Cerebellar nuclear complex (tissue), 1 donor: ENCODE measurements around the gene CSF1R.

Experiments used
- DNase-seq, 2 experiments: peaks; one replicate each; lab custom pipeline; 2025; lab: John Stamatoyannopoulos, UW

The CSF1R gene

DNA sequence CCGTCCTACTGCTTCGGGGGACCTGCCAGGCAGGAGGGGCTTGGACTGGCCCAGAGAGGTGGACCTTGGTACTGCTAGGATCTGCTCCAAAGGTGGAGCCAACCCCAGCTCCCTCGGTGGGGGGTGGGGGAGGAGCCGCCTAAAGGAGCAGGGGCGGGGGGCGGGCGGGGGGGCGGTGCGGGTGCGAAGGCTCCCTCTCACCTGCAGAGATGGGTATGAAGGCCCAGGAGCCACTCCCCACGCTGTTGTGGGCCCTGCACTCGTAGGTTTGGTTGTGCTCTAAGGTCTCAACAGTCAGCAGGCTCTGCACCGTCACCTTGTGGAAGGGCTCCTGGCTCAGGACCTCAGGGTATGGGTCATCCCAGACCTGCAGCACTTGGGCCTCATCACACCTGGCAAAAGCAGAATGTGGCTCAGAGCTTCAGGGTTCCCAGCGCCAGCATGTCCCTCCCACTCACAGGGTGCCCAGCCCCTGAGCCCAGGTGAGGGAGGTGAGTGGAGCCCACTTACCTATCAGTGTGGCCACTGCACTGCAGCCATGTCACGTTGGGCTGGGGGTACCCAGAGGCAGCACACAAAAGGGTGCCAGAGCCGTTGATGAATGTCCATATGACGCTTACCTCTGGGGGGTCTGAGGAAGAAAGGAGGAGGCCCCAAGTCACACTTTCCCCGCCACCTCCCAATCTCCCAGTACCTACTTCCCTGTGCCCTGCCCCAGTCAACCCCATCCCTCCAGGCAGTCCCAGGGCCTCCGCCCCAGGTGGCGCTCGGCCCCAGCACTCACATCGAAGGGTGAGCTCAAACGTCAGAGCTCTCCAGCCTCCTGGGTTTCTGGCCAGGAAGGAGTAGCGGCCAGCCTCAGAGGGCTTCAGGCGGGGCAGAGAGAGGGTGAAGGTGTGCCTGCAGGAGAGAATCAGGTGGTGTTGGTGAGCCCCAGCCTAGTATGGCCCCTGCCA lies 16.4 kb downstream of the CSF1R start:
- no peak for DNase-seq

DNA sequence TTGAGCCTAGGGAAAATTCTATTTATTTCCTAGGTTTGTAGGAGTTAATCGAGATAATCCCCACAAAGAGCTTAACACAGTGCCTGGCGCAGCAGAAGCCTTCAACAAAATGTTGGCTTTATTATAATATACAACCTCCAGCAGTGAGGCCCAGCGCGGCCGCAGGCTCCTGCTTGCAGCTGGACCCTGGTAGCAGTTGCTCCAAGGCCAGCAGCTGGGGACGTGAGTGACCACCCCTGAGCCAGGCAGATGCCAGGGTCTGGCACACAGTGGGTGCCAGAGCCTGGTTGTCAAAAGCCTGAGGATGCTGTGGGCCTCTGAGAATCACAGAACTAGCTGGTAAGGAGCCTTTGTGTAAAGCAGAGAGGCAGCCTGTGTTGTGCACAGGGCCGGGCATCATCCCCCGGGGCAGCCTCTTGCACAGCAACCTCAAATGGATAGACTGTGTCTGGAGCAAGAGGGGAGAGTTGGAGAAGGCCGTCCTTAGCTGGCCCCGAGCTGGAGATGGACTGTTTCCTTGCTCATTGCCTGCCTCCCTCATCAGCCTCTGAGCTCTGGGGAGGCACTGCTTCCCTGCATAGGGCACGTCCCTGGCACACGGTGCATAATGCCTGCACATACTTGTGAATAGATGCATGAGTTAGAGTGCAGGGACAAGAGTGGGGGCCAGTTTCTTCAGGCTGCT lies 17.3 kb downstream of the CSF1R start:
- DNase-seq, result no peak

DNA sequence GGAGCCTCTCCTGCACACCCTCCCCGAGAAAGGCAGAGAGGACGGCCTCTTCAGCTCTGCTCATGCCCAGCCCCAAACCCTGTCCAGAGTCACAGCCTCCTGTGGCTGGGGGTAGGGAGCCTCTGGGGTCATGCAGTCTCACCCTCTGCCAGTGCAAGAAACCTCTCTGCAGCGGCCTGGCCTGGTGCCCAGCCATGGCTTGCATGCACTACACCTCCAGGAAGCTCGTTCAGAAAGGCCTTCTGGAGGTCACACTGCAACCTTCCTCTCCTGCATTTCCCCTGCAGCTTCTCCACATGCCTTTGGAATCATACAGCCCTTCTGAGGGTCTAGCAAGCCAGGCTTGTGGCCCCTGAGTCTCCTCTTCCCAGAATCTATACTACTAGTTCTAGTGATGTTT lies 17.9 kb downstream of the CSF1R start:
- no peak for DNase-seq

DNA sequence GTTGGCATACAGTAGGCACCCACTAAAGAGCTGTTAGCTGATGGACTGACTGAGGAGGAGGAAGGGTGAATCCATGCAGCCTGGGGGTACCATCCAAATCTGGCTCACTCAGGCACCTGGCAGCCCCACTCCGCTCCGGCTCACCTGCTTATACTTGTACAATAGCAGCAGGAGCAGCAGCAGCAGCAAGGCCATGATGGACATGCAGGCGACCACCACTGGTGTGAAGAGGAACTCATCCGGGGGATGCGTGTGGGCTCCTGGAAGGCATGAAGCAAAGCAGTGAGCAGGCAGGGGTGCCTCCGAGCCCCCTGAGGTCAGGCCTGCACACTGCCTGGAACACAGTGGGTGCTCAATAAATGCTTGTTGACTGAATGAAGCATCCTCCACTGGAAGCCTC lies 18.3 kb downstream of the CSF1R start:
- DNase-seq, result no peak

DNA sequence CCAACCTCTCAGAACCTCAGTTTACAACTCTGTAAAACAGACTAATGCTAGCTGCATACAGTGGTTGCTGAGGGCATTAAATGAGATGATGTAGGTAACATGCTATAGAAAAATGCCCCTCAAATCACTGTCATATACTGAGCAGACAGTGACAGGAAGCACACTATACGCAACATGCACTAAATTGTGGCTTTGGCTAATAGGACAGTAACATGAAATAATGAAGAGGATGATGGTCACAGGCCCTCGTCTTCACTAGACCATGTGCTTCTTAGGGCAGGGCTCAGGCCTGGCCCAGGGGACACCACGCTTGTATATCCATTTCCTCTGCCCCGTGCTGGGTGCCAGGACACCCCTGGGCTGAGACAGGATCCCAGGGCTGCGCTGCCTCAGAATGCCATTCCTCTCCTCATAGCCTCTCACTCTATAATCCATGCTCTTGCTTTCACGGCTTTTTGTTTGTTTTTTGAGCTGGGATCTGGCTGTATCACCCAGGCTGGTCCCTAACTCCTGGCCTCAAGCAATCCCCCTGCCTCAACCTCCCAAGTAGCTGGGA lies 18.9 kb downstream of the CSF1R start:
- DNase-seq, result no peak

DNA sequence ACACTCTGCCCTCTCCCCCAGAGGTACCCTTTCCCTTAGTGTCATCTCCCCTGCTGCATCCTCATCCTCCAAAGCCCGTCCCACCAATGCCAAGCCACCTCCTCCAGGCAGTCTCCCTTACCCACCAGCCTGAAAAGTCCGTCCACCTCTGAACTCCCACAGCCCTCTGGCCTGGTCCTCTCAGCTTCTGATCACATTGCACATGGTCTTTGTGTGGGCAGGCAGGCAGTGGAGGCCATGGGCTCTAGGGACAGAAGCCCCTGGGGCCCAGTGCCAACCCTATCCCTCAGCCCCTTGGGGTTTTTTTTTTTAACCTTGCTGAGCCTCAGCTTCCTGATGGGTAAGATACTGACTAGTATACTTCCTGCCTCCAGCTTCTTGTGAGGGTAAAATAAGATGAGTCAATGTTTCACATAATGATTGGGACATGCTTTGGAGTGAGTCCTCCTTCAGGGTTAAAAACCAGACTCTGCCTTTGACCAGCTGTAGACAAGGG lies 19.4 kb downstream of the CSF1R start:
- DNase-seq, result no peak

DNA sequence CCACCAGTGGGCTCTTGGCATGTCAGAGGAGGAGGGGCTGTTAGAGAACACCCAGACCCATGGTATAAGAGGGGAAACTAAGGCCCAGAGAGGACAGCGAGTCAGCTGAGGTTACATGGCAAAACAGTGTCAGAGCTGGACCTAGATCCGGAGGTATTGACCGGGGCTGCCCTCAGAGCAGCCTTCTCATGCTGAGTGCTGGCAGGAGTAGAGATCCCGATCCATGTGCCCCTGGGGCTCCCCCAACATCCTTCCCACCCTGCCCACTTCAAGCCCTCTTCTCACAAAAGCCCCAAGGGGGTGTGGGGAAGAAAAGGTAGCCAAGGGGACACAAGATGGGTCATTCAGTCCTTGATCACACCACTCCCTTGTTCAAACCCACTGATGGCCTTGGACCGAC lies 19.9 kb downstream of the CSF1R start:
- DNase-seq, result no peak

DNA sequence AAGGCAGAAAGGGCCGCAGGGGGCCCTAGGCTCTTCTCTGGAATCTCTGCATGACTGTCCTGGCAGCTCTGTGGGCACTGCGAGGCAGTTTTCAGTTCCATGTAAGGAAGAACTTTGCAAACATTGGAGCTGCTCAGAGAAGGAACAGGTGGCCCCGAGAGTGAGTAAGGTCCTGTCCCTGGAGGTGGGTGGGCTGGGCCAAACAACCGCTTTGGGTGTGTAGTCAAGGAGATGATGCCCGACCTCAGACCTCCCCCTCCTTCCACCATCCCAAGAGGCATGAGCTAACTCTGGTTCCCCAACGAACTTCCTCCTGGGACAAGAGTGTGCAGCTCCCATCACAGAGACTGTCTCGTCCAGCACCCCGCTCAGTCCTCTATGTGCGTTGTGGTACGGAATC lies 20.5 kb downstream of the CSF1R start:
- DNase-seq, result no peak

DNA sequence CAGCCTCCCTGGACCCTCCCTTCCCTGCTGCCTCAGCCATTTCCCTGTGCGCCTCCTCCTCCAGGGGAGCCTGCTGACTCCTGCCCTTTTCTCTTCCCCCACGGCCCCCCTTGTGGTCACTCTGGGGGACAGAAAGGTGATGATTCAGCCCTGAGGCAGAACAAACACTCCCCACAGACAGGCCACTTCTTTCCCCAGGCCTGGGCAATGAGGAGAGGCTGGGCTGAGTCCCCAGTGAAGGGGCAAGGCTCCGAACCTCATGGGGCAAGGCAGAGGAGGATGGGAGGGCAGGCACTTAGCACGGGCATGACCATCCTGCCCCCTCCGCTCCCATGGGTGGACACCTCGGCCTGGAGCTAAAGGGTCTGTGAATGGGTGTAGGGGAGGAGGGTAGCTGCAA lies 21.0 kb downstream of the CSF1R start:
- no peak for DNase-seq

DNA sequence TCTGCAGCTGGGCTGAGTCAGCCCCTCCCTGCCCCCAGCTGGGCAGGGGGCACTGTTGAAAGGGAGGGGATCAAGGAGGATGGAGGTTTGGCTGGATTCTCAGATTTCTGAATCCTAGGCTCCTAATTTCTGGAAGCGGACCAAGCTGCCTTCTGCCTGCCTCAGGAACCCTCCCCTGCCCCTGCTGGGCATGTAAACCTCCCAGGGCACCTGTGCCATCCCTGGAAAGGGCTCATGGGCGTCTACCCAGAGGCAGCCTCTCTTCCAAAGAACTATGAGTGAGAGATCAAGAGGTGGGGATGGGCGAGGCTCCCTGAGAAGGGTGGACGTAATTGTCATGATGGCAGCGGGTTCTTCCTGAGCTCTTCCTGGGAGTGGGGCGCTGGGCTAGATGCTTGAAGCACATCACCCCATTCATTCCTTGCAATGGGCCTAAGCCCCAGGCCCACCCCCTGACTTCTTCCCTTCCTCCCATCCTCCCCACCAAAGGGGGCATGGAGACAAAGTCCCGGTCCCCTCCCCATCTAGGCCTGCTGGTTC lies 21.6 kb downstream of the CSF1R start:
- no peak for DNase-seq

DNA sequence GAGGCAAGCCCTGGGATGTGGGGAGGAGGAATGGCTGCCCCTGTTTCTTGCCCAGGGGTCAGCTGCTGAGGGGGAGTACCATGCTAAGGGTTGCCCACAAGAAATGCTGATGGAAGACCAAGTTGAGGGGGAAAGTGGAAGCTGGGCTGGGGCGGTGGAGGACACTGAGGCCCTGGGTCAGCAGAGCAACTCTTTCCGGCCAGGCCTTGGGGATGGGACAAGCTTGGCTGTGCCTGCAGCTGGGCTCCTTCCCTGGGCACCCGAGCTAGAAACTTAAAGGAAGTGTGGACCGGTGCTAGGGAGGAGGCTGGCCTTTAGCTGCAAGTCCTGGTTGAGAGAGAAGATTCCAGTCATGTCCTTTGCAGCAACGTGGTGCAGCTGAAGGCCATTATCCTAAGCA lies 22.7 kb downstream of the CSF1R start:
- DNase-seq, result no peak

DNA sequence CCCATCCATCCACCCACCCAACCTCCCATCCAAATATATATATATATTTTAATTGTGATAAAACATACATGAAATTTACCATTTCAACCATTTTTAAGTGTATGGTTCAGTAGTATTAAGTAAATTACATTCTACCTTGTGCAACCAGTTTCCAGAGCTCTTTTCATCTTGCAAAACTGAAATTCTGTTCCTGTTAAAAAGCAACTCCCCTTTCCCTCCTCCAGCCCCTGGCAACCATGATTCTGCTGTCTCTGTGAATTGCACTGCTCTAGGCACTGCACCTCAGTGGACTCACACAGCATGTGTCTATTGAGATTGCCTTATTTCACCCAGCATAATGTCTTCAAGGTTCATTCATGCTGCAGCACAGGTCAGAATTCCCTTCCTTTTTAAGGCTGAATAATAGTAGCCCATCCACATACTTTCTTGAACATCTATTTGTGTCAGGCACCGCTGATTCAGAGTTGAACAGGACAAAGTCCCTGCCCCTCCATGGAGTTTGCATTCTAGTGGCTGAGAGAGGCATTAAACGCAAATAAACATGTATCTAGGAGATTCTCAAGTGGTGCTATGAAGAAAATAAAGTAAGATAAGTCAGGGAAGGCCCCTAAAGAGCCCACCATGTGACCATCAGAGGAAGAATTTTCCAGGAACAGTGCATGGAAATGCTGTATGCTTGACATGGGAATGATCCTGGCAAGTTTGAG lies 24.0 kb downstream of the CSF1R start:
- DNase-seq, result no peak

DNA sequence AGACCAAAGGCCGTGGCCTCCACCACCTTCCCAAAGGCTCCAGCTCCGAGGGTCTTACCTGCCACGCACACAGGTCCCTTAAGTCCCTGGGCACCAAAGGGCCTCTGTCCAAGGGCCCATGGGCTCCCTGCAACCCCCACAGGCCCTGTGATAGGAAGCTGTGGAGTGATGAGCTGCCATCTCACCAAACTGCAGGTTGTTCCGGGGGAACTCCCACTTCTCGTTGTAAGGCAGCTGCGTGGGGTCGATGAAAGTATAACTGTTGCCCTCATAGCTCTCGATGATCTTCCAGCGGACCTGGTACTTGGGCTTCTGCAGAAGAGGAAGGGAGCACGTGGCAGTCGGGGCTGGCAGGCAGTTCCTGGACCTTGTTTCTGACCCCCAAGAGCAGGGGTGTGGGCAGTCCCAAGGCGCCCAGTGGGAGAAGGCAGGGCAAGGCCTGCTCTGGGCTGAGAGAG lies 24.8 kb downstream of the CSF1R start:
- DNase-seq, result no peak

DNA sequence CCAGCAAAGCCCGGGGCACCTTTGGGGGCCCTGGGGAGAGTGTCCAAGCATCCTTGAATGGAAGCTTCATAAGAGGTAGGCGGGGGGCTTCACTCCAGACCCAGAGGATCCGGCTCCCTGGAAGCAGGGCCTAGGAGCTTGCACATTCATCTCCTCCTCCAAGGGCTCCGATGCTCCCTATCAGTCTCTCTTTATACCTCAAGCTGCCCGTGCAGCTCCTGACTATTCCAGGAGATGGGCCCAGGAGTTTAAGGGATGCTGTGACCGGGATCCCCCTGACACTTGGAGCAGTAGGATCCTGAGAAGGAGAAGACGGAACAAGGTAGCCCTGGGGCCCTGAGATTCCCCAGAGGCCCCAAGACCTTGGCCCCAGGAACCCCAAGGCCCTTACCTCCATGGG lies 25.9 kb downstream of the CSF1R start:
- no peak for DNase-seq

DNA sequence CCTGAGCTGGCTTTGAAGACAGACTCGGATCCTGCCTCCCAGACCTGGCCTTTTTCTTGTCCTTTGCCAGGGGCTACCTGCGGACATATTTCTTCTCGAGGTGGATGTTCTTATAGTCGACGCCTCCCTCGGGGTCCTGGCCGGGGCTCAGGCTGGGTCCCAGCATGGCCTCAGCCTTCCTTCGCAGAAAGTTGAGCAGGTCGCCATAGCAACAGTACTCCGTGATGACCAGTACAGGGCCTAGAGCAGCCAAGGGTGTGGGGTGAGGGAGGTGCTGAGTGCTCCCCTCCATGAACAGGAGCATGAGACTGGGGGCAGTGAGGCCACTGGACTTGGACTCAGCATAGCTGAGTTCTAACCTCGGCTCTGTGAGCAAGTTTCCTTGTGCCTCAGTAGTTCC lies 26.7 kb downstream of the CSF1R start:
- no peak for DNase-seq

DNA sequence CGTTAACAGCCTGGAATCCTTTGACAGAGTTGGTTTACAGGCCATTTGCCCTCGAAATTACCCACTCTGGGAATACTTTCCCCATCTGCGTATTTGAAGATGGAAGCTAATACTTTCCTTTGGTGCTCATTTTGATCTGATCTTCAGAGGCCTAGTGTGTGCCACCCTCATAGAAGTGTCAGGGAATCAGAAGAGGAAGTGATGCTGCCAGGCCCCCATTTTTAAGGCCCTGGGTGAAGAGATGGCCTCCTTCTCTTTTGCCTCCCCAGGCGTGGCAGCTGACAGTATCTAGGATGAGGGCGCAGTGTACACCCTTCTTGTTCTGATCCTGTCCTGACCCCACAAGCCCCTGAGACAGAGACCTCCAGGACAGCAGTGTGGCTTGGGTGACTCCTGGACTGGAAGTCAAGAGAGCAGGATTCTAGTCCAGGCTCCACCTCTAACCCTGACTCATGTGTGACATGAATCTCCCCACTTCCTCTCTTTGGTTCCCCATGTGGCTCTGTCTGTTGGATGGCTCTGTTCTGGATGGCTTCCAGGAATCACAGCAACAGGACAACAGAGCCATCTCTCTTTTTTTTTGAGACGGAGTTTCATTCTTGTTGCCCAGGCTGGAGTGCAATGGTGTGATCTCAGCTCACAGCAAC lies 27.8 kb downstream of the CSF1R start:
- no peak for DNase-seq

DNA sequence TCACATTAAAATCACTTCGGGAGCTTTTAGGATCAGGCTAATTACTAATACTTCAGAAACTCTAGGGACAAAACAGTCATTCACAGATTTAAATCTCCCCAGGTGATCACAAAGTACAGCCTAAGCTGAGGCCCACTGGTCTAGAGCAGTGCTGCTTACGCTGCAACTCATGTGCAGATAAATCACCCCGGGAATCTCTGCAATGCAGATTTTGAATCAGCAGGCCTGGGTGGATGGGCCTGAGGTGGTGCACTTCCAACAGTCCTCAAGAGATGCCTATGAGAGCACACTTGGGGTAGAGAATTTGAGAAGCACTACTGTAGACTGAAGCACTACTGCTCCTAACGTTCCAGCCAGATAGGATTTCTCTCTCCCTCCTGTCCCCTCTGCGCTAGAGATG lies 28.4 kb downstream of the CSF1R start:
- DNase-seq, result no peak

DNA sequence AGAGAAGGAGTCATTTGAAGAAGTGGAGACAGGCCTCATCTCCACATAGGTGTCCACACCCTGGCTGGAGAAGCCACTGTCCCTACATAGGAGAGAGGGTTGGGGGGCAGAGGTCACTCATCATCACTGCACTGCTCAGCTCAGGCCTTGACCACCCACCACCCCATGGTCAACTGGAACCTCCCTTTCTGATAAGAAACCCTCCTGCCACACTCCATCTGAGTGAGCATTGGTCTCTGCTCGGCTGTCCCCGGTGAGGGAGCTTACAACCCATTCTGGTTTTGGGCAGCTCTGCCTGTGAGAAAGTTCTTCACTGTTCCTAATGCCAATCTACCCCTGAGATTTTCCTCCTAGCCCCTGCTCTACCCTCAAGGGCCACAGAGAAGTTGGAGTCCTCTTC lies 28.8 kb downstream of the CSF1R start:
- DNase-seq, result no peak

DNA sequence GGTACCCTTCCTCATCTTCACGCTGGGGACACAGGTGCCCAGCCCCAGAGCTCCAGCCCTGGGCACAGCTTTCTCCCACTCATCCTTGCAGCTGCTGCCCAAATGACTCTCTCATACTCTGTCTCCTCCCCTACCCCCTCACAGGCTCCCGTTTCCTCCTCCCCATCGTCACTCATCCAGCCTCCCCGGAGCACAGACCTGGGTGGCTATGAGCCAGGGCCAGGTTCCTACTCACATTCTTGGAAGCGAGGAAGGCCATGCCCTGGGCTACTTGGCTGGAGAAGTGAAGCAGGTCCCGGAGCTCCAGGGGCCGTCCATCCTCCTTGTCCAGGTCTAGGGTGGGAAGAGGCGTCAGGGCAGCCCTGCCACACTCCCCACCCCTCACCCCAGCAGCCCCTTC lies 29.3 kb downstream of the CSF1R start:
- DNase-seq, result no peak

DNA sequence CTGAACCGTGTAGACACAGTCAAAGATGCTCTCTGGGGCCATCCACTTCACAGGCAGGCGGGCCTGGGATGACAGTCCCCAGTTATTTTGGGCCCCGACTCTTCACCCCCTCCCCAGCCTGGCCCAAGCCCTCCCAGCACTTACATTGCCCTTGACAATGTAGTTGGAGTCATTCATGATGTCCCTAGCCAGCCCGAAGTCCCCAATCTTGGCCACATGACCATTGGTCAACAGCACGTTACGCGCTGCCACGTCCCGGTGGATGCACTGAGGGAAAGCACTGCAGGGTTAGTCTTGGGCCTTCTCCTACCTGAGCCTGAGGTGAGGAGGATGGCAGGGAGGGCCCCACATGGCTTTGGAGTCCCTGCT lies 30.3 kb downstream of the CSF1R start:
- no peak for DNase-seq

DNA sequence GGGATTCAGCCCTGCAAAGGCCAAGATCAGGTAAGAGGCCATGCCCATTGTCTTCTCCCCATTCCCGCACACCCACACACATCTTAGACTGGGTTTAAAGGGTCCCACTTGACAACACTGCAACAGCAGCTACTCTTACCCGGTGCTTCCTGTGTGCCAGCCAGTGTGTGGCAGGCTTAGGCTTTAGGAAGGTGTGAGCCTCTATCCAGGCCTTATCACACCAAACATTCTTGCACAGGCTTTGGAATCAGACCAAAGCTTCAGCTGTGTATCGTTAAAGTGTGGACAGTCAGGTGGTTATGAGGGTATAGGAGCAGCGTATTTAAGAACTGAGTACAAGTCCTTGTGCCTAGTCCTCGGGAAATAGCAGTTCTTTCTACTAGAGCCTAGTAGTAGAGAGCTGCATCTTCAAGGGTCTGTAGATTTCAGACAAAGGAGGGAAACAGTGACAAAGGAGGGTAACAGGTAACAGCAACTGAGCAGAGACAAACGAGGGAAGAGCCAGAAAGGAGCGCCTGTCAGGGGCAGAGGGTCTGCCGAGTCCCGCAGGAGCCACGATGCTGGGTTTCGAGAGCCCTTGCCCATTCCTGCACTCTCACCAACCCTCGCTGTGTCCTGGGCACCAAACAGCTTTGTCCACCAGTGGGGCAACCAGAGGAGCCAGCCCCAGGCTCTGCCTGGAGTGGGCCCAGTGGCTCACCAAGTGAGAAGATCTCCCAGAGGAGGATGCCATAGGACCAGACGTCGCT lies 30.9 kb downstream of the CSF1R start:
- no peak for DNase-seq
